Activated T-cell treated with anti-CD3 and anti-CD28 coated beads, Interleukin-2, amount 50 U/mL, for 24 hours (primary cell): ENCODE measurements around the gene NAE1.

Experiments used
- DNase-seq: peaks from one replicate; pipeline ENCODE4 v3.0.0-alpha.2; 2020
- H3K27ac Mint-ChIP-seq: 2 replicates; pipeline ENCODE4 v1.8.0; 2020; ENCODE audit warnings: mild to moderate bottlenecking, mixed read lengths
- H3K27me3 Mint-ChIP-seq: 2 replicates; pipeline ENCODE4 v1.8.0; 2020; ENCODE audit warnings: mixed read lengths
- H3K36me3 Mint-ChIP-seq: 2 replicates; pipeline ENCODE4 v1.8.0; 2020; ENCODE audit warnings: low read depth, mixed read lengths
- H3K4me1 Mint-ChIP-seq: 2 replicates; pipeline ENCODE4 v1.8.0; 2020; ENCODE audit warnings: low read depth, mixed read lengths
- H3K4me3 Mint-ChIP-seq: 2 replicates; pipeline ENCODE4 v1.8.0; 2020; ENCODE audit warnings: mild to moderate bottlenecking, moderate library complexity, mixed read lengths
- H3K9me3 Mint-ChIP-seq: 2 replicates; pipeline ENCODE4 v1.8.0; 2020; ENCODE audit warnings: mixed read lengths

NAE1 gene

GRCh38 chr16:66844342-66845079 lies 13.7 kb upstream of the NAE1 start, which contains the start of gene CA7:
TSS of gene CA7 (plus strand) at chr16:66844414. CDS start at chr16:66844488, 74 bp downstream.
- H3K27me3 Mint-ChIP-seq, result peaks cover 49% of the 10 kb centered on the region
- DNase-seq, result peak; percentile 36
- H3K36me3 Mint-ChIP-seq, result no peaks in the 10 kb centered on the region
- peak within 1 kb of the TSS; percentile 54 for H3K4me3 Mint-ChIP-seq
- no peak within 1 kb of the TSS for H3K27ac Mint-ChIP-seq
- no peaks in the 10 kb centered on the region for H3K9me3 Mint-ChIP-seq
- peaks cover 14% of the 10 kb centered on the region for H3K4me1 Mint-ChIP-seq

GRCh38 chr16:66844009-66844341 lies 13.2 kb upstream of the NAE1 start:
- Mint-ChIP-seq H3K4me1 (peaks cover 14% of the 10 kb centered on the region), H3K9me3 (no peaks in the 10 kb centered on the region), H3K27ac (no peak overlapping the region), H3K36me3 (no peaks in the 10 kb centered on the region), H3K27me3 (peaks cover 53% of the 10 kb centered on the region), H3K4me3 (peak overlapping the region; percentile 54)
- peak; percentile 28 for DNase-seq

DNA sequence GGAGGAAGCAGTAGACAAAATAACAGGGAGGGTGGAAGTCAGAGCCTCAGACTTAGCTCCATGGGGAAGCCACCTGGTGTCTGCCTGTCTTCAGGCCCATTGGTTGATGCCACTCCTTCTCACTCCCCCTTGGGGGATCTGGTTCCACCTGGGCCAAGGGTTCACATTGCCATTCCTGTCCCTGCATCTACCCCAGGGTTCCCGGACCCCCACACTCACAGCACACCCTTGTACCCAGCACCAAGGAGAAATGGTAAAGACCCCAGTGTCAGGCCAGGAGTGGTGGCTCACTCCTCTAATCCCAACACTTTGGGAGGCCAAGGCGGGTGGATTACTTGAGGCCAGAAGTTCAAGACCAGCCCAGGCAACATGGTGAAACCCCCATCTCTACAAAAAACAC lies 12.4 kb upstream of the NAE1 start:
- Mint-ChIP-seq H3K9me3 (no peaks in the 10 kb centered on the region), H3K4me3 (no peak overlapping the region), H3K4me1 (peaks cover 12% of the 10 kb centered on the region), H3K36me3 (no peaks in the 10 kb centered on the region), H3K27me3 (peaks cover 60% of the 10 kb centered on the region), H3K27ac (no peak overlapping the region)
- DNase-seq, result peak; percentile 13

DNA sequence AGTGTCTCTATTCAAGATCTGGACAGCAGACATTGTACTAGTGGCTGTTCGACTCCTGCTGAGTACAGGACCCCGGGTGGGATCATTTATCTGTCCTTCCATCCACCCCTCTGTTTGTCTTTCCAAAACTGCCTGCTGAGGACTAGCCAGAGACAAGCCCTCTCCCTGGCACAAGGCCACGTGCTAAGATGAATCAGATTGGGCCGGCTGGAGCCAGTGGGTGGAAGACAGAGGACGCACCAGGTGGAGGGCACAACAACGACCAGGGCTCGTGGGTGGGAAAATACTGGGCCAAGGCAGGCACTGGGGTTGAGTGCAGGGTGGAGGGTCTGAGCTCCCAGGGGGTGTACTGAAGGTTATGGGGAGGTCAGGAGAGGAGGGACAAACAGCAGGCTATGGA lies 12.0 kb upstream of the NAE1 start:
- H3K4me3 Mint-ChIP-seq, result no peak overlapping the region

GRCh38 chr16:66841366-66841765 lies 10.6 kb upstream of the NAE1 start:
- H3K27me3 Mint-ChIP-seq, result peaks cover 56% of the 10 kb centered on the region
- H3K4me1 Mint-ChIP-seq, result peaks cover 7% of the 10 kb centered on the region
- no peak overlapping the region for H3K4me3 Mint-ChIP-seq
- H3K36me3 Mint-ChIP-seq, result no peaks in the 10 kb centered on the region
- H3K27ac Mint-ChIP-seq, result no peak overlapping the region
- H3K9me3 Mint-ChIP-seq, result no peaks in the 10 kb centered on the region
- DNase-seq, result no peak

More for the DNA sequence above, 12.0 kb upstream of the NAE1 start:
- Mint-ChIP-seq H3K27me3 (peaks cover 62% of the 10 kb centered on the region), H3K9me3 (no peaks in the 10 kb centered on the region), H3K27ac (no peak overlapping the region), H3K36me3 (no peaks in the 10 kb centered on the region), H3K4me1 (peaks cover 7% of the 10 kb centered on the region)
- peak; percentile 7 for DNase-seq

- Mint-ChIP-seq H3K4me3 (no peak overlapping the region), H3K27ac (no peak overlapping the region), H3K4me1 (peaks cover 7% of the 10 kb centered on the region), H3K27me3 (peaks cover 52% of the 10 kb centered on the region), H3K36me3 (no peaks in the 10 kb centered on the region), H3K9me3 (no peaks in the 10 kb centered on the region)
- DNase-seq, result no peak
These were observed 10.1 kb upstream of the NAE1 start for GRCh38 chr16:66840883-66841282.

DNA sequence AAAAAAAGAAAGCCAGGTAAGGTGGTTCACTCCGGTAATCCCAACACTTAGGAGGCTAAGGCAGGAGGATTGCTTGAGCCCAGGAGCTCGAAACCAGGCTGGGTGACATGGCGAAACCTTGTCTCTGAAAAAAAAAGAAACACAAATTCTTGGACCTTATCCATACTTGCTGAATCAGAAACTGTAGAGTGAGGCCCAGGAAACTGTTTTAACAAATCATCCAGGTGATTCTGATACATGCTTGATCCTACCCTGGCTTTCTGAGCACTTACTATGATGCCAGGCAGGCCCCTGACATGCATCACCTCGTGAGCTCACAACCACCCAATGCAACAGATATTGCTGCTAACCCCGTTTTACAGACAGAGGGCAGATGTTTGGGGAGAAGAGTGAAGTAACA lies 4.0 kb upstream of the NAE1 start:
- Mint-ChIP-seq H3K4me1 (peaks cover 15% of the 10 kb centered on the region), H3K4me3 (no peak overlapping the region), H3K27ac (no peak overlapping the region), H3K36me3 (no peaks in the 10 kb centered on the region), H3K9me3 (no peaks in the 10 kb centered on the region), H3K27me3 (peaks cover 19% of the 10 kb centered on the region)
- DNase-seq, result no peak

GRCh38 chr16:66832661-66833305 lies 2.0 kb upstream of the NAE1 start:
- DNase-seq, result no peak
- Mint-ChIP-seq H3K27ac (no peak overlapping the region), H3K27me3 (peaks cover 4% of the 10 kb centered on the region), H3K9me3 (no peaks in the 10 kb centered on the region), H3K4me3 (no peak overlapping the region), H3K4me1 (peaks cover 34% of the 10 kb centered on the region), H3K36me3 (peaks cover 19% of the 10 kb centered on the region)

DNA sequence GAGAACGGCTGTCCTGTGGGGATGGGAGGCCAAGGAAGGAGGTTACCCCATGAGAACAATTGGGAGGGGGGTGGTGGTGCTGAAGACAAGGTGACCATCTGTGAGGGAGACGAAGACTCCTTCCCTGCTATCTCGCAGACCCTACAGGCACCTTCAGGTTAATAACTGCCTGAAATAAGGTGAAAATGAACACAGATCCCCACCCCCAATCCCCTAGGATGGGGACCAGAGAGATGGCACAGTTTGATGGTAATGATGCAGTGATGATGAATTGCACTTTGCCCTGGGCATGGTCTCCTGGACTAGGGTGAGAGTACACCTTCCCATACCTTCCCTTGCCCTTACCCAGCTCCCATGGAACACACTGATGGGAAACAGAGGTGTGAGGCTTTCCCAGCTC lies 1.4 kb upstream of the NAE1 start:
- Mint-ChIP-seq H3K27me3 (peaks cover 4% of the 10 kb centered on the region), H3K4me1 (peaks cover 38% of the 10 kb centered on the region), H3K27ac (no peak overlapping the region), H3K36me3 (peaks cover 24% of the 10 kb centered on the region), H3K9me3 (no peaks in the 10 kb centered on the region), H3K4me3 (no peak overlapping the region)
- peak; percentile 24 for DNase-seq

- H3K36me3 Mint-ChIP-seq, result peaks cover 89% of the 10 kb centered on the region
- DNase-seq, result no peak
- H3K27ac Mint-ChIP-seq, result no peak overlapping the region
- H3K4me1 Mint-ChIP-seq, result peaks cover 32% of the 10 kb centered on the region
- H3K9me3 Mint-ChIP-seq, result no peaks in the 10 kb centered on the region
- H3K4me3 Mint-ChIP-seq, result no peak overlapping the region
- H3K27me3 Mint-ChIP-seq, result no peaks in the 10 kb centered on the region
These were observed 6.8 kb downstream of the NAE1 start for GRCh38 chr16:66824006-66824405.

GRCh38 chr16:66814734-66815133 lies 16.0 kb downstream of the NAE1 start:
- Mint-ChIP-seq H3K9me3 (no peaks in the 10 kb centered on the region), H3K4me1 (peaks cover 1% of the 10 kb centered on the region), H3K36me3 (peaks cover 96% of the 10 kb centered on the region), H3K4me3 (no peak overlapping the region), H3K27me3 (no peaks in the 10 kb centered on the region), H3K27ac (no peak overlapping the region)
- no peak for DNase-seq

DNA sequence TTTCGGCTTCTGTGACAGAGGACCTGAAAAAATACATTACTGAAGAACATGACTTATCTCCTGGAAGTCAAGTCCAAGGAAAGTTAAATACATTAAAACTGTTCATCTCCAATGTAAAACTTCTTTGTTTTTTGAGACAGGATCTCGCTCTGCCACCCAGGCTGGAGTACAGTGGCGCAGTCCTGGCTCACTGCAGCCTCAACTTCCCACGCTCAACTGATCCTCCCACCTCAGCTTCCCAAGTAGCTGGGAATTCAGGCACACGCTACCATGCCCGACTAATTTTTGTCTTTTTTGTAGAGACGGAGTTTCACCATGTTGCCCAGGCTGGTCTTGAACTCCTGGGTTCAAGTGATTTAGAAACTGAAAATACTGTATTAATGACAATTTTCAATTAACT lies 19.7 kb downstream of the NAE1 start:
- Mint-ChIP-seq H3K4me3 (no peak overlapping the region), H3K27ac (no peak overlapping the region), H3K9me3 (no peaks in the 10 kb centered on the region), H3K27me3 (no peaks in the 10 kb centered on the region), H3K36me3 (peaks cover 94% of the 10 kb centered on the region), H3K4me1 (peaks cover 1% of the 10 kb centered on the region)
- DNase-seq, result no peak

DNA sequence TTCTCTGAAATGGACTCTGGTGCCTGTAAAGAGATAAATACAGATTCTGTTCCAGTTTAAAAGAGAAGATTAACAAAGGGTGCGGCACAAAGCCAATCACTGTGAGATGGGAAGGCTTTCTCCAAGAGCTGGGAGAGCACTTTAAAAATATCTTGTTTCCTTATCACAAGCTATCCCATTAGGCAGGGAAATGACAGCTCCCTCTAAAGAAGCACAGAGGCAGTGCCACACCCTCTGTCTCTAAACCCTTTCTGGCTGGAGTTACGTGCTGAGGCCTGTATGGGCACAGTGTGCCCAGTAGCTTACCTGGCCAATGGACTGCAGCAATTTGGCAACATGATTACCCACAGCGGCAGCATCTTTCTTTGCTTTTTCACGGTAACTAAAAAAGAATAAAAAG lies 20.4 kb downstream of the NAE1 start:
- Mint-ChIP-seq H3K4me1 (peaks cover 1% of the 10 kb centered on the region), H3K4me3 (no peak overlapping the region), H3K27ac (peak overlapping the region; percentile 55), H3K36me3 (peaks cover 94% of the 10 kb centered on the region), H3K27me3 (no peaks in the 10 kb centered on the region), H3K9me3 (no peaks in the 10 kb centered on the region)
- no peak for DNase-seq

GRCh38 chr16:66809765-66810164 lies 21.0 kb downstream of the NAE1 start:
- no peaks in the 10 kb centered on the region for H3K9me3 Mint-ChIP-seq
- peaks cover 1% of the 10 kb centered on the region for H3K4me1 Mint-ChIP-seq
- no peaks in the 10 kb centered on the region for H3K27me3 Mint-ChIP-seq
- peaks cover 94% of the 10 kb centered on the region for H3K36me3 Mint-ChIP-seq
- no peak overlapping the region for H3K27ac Mint-ChIP-seq
- no peak for DNase-seq
- no peak overlapping the region for H3K4me3 Mint-ChIP-seq

GRCh38 chr16:66802159-66802558 lies 28.6 kb downstream of the NAE1 start:
- no peak for DNase-seq
- H3K9me3 Mint-ChIP-seq, result no peaks in the 10 kb centered on the region
- H3K4me1 Mint-ChIP-seq, result no peaks in the 10 kb centered on the region
- no peak overlapping the region for H3K27ac Mint-ChIP-seq
- no peak overlapping the region for H3K4me3 Mint-ChIP-seq
- H3K27me3 Mint-ChIP-seq, result no peaks in the 10 kb centered on the region
- H3K36me3 Mint-ChIP-seq, result peaks cover 68% of the 10 kb centered on the region
